ENCODE results near the gene PCNX2. TPM values are rescaled to one million over a fixed set of nuclear protein-coding genes. Genes with fewer than 3 reads are reported as not detected.

The PCNX2 gene
- total and polyA plus RNA-seq, 2 donors (not counting 1 experiment from before 2014, with no cell fraction given), result 13.0 to 37.8 TPM

- Histone ChIP-seq H3K36me3 (ENCODE audit: control insufficient read depth, insufficient read depth, low read length) (no peaks in the 10 kb centered on the region), H3K27me3 (ENCODE audit: control insufficient read depth, insufficient read depth, low read length) (no peaks in the 10 kb centered on the region), H3K79me2 (ENCODE audit: control insufficient read depth, insufficient read depth, low read length) (no peaks in the 10 kb centered on the region), H3K4me2 (ENCODE audit: extremely low read depth, insufficient read depth, low read length) (no peak overlapping the region), H3K9me3 (ENCODE audit: control insufficient read depth, insufficient read depth, low read depth, low read length) (no peaks in the 10 kb centered on the region), H3K27ac (ENCODE audit: insufficient read depth, low read length) (no peak overlapping the region), H4K20me1 (ENCODE audit: control insufficient read depth, extremely low read depth, insufficient read depth, low read length) (no peaks in the 10 kb centered on the region), H3K4me3 (replicated peaks in 1 of 4; ENCODE audit: control extremely low read depth in 1 of 4, insufficient read depth in 1 of 4, low read depth in 3 of 4, low read length in 4 of 4) (no peak overlapping the region), H2AFZ (ENCODE audit: low read length) (no peak overlapping the region), H3K9ac (ENCODE audit: insufficient read depth, low read length) (no peak overlapping the region), H3K4me1 (ENCODE audit: control insufficient read depth, extremely low read depth, insufficient read depth, low read length) (no peaks in the 10 kb centered on the region)
- DNase-seq (ENCODE audit: low read depth in 2 of 2), result no peak
- TF ChIP-seq CTCF (conservative IDR thresholded peaks at IDR 0.05 in 1 of 2, IDR thresholded peaks at IDR 0.05 in 1 of 2; ENCODE audit: low read depth in 1 of 2, low read length in 2 of 2) (no peak), EZH2 (IDR thresholded peaks at IDR 0.05; ENCODE audit: low read length, missing control alignments) (no peak)
These were observed 204.6 kb downstream of the PCNX2 start for GRCh38 chr1:233090746-233091494.

- no peaks in the 10 kb centered on the region for H3K79me2 ChIP-seq (ENCODE audit: control insufficient read depth, insufficient read depth, low read length)
- TF ChIP-seq EZH2 (IDR thresholded peaks at IDR 0.05; ENCODE audit: low read length, missing control alignments) (no peak), CTCF (conservative IDR thresholded peaks at IDR 0.05 in 1 of 2, IDR thresholded peaks at IDR 0.05 in 1 of 2; ENCODE audit: low read depth in 1 of 2, low read length in 2 of 2) (no peak)
- no peak overlapping the region for H3K9ac ChIP-seq (ENCODE audit: insufficient read depth, low read length)
- no peak overlapping the region for H2AFZ ChIP-seq (ENCODE audit: low read length)
- H3K27me3 ChIP-seq (ENCODE audit: control insufficient read depth, insufficient read depth, low read length), result no peaks in the 10 kb centered on the region
- H3K27ac ChIP-seq (ENCODE audit: insufficient read depth, low read length), result no peak overlapping the region
- no peaks in the 10 kb centered on the region for H4K20me1 ChIP-seq (ENCODE audit: control insufficient read depth, extremely low read depth, insufficient read depth, low read length)
- no peak overlapping the region for H3K4me2 ChIP-seq (ENCODE audit: extremely low read depth, insufficient read depth, low read length)
- H3K36me3 ChIP-seq (ENCODE audit: control insufficient read depth, insufficient read depth, low read length), result no peaks in the 10 kb centered on the region
- H3K4me1 ChIP-seq (ENCODE audit: control insufficient read depth, extremely low read depth, insufficient read depth, low read length), result no peaks in the 10 kb centered on the region
- H3K9me3 ChIP-seq (ENCODE audit: control insufficient read depth, insufficient read depth, low read depth, low read length), result no peaks in the 10 kb centered on the region
- no peak for DNase-seq (ENCODE audit: low read depth in 2 of 2)
- no peak overlapping the region for H3K4me3 ChIP-seq (replicated peaks in 1 of 4; ENCODE audit: control extremely low read depth in 1 of 4, insufficient read depth in 1 of 4, low read depth in 3 of 4, low read length in 4 of 4)
These were observed 206.3 kb downstream of the PCNX2 start for GRCh38 chr1:233089251-233089650.

- H3K4me1 ChIP-seq (ENCODE audit: control insufficient read depth, extremely low read depth, insufficient read depth, low read length), result no peaks in the 10 kb centered on the region
- H4K20me1 ChIP-seq (ENCODE audit: control insufficient read depth, extremely low read depth, insufficient read depth, low read length), result no peaks in the 10 kb centered on the region
- no peak overlapping the region for H3K4me2 ChIP-seq (ENCODE audit: extremely low read depth, insufficient read depth, low read length)
- no peak overlapping the region for H3K27ac ChIP-seq (ENCODE audit: insufficient read depth, low read length)
- H3K9me3 ChIP-seq (ENCODE audit: control insufficient read depth, insufficient read depth, low read depth, low read length), result no peaks in the 10 kb centered on the region
- no peak for DNase-seq (ENCODE audit: low read depth in 2 of 2)
- H3K27me3 ChIP-seq (ENCODE audit: control insufficient read depth, insufficient read depth, low read length), result no peaks in the 10 kb centered on the region
- H3K36me3 ChIP-seq (ENCODE audit: control insufficient read depth, insufficient read depth, low read length), result no peaks in the 10 kb centered on the region
- no peak overlapping the region for H3K4me3 ChIP-seq (replicated peaks in 1 of 4; ENCODE audit: control extremely low read depth in 1 of 4, insufficient read depth in 1 of 4, low read depth in 3 of 4, low read length in 4 of 4)
- no peak overlapping the region for H3K9ac ChIP-seq (ENCODE audit: insufficient read depth, low read length)
- H2AFZ ChIP-seq (ENCODE audit: low read length), result no peak overlapping the region
- H3K79me2 ChIP-seq (ENCODE audit: control insufficient read depth, insufficient read depth, low read length), result no peaks in the 10 kb centered on the region
- TF ChIP-seq CTCF (conservative IDR thresholded peaks at IDR 0.05 in 1 of 2, IDR thresholded peaks at IDR 0.05 in 1 of 2; ENCODE audit: low read depth in 1 of 2, low read length in 2 of 2) (no peak), EZH2 (IDR thresholded peaks at IDR 0.05; ENCODE audit: low read length, missing control alignments) (no peak)
These were observed 206.9 kb downstream of the PCNX2 start for GRCh38 chr1:233088613-233089012.
